Posterior vena cava (tissue), 2 donors: ENCODE data around the gene CLIC4. TPM values are rescaled to one million over a fixed set of nuclear protein-coding genes. Genes with fewer than 3 reads are reported as not detected.
"Not testable (repeated sequence)": the region's sequence is repeated elsewhere in the genome, so short reads cannot be mapped to it uniquely, and the experiment has no call there.

Experiments used
- DNase-seq: peaks from one replicate; pipeline ENCODE4 v3.0.0-alpha.2; 2020; ENCODE audit warnings: low spot score
- intact Hi-C, 2 donors: fragments of 100-400 bp; cut with DNase I; formaldehyde crosslinking; loops; one replicate each; pipeline versions ENCODE4 v1.14.1 to v1.14.2; 2022 to 2023
- long read RNA-seq, 2 donors: library from polyadenylated mRNA; unstranded; transcript quantifications; one replicate each; pipeline ENCODE4 v2.0.0, GENCODE V29; 2020 to 2021
- total RNA-seq, 2 donors: library from RNA; stranded (reverse); fragmentation: NEBNext Ultra II Directional; extraction: Animal tissue kit (Norgen Biotek cat#: 25700); gene quantifications; one replicate each; pipeline ENCODE4 v1.2.1, GENCODE V29; 2021
- donor health status: DM: yes; HTN: yes; CAD: no.
- donor health status: DM: yes; HTN: yes; CAD: no.

Gene CLIC4
- total RNA-seq: 100 to 1,000 TPM; 566 to 848 TPM
- long read RNA-seq, donor 1, full-length matches to known transcripts: 187 of 249 reads
- long read RNA-seq, donor 1, partial matches to known transcripts: 50 of 249 reads
- long read RNA-seq, donor 1, other reads (novel, unspliced or antisense): 12 of 249 reads
- long read RNA-seq, donor 2, full-length matches to known transcripts: 59 of 121 reads
- long read RNA-seq, donor 2, partial matches to known transcripts: 5 of 121 reads
- long read RNA-seq, donor 2, other reads (novel, unspliced or antisense): 57 of 121 reads

GRCh38 chr1:24744911-24745710, at the start of gene CLIC4:
Gene CLIC4 (plus strand): TSS chr1:24745447. CDS start chr1:24745554, 107 bp downstream.
- intact Hi-C loops: loop anchor here in 1 of 2 donors (5.0 kb wide), 1 partner anchor 58 kb away; no protein-coding TSS in a partner anchor
- DNase-seq: peak; percentile 100

DNA sequence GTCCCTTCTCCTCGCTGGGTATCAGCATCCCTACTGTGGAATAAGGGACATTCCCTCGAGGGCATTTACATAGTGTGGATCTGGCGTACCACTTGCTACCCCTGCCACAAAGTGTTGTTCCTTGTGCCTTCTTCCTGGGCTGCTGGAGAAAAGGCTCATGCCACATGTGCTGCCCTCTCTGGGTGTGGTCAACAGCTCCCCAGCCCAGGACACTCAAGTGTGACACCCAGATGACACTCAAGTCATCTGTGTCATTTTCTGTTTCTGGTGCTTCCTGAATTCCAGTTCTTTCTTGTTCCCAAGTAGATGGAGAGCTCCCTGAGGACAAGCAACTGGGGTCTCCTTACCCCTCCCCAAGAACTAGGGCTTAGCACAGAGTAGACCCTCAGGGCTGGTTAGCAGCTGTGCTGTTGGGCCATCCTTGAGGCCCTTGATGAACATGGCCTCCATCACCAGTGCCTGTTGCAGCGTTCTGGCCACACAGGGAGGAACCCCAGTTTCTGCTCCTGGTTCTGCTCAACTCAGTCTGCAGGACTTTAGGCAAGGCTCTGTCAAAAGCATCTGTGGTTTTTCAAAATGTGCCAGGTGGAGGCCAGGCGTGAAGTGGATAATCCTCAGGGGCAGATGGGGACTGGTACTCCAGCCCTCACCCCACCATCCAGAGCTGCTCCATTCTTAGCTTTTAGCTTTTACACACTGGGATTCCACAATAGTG, 49.0 kb upstream of the CLIC4 start:
- no peak for DNase-seq
- intact Hi-C loops: no loop called here

GRCh38 chr1:24696756-24697330, 48.4 kb upstream of the CLIC4 start:
- intact Hi-C loops: no loop called here
- DNase-seq: no peak

GRCh38 chr1:24697453-24698001, 47.7 kb upstream of the CLIC4 start:
- DNase-seq, intact Hi-C loops: not testable (repeated sequence)

DNA sequence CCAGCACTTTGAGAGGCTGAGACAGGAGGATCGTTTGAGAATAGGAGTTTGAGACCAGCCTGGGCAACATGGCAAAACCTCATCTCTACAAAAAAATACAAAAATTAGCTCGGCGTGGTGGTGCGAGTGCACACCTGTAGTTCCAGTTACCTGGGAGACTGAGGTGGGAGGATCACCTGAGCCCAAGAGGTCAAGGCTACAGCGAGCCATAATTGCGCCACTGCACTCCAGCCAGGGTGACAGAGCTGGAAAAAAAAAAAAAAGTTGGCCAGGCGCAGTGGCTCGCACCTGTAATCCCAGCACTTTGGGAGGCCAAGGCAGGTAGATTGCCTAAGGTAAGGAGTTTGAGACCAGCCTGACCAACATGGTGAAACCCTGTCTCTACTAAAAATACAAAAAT, 46.9 kb upstream of the CLIC4 start:
- intact Hi-C loops, DNase-seq: not testable (repeated sequence)

DNA sequence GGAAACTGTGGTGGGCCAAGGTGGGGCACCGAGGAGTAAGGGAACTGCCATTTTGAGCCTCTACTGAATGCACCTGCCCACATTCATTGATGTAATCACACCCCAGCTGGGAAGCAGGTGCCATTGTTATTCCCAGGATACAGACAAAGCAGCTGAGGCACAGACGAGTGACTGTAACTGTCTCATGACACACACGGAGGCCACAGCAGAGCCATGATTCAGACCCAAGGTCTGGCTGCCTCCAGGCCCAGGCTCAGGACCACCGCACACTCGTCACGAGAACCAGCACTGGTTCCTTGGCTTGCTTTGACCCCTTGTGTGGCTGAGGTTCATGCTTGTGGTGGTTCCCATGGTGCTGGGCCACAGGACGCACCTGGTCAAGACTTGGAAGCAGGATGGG, 45.6 kb upstream of the CLIC4 start:
- intact Hi-C loops: no loop called here
- no peak for DNase-seq

- intact Hi-C loops: no loop called here
- no peak for DNase-seq
These were observed 42.5 kb upstream of the CLIC4 start for GRCh38 chr1:24702511-24703293.

GRCh38 chr1:24704411-24705259, 40.6 kb upstream of the CLIC4 start:
- DNase-seq: no peak
- intact Hi-C loops: no loop called here

DNA sequence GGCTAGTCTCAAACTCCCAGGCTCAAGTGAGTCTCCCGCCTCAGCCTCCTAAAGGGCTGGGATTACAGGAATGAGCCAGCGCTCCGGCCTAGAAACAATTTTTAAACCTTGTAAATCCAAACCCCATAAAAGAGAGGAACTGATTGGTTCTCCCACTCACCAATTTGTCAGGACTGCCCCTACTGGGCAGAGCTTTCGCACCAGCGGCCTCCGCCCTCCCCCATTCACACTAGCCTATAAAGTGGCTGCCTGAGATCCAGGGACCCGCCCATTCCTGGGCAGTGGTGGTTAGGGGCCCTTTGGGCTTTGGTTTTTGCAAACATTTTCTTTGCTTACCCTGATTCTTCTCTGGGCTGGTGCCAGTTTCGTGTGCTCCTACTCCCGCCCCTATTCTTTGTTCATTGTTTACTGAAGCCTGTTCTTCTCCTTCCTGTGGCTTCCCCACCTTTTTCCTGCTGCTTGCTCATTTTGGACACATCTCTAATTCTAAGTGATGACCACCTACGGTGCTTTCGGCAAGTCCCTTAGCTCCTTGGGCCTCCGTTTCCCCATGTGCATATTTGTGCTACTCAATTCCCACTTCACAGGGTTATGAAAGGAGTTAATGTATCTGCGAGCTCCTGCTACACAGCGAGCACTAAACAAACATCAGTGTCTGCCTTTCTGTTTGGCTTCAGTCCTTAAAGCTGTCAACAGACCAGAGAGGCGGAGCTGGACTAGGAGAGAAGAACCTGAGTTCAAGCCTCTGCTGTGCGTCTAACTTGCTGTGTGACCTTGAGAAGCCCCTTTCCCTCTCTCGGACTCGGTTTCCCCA, 39.8 kb upstream of the CLIC4 start:
- peak; percentile 89 for DNase-seq
- intact Hi-C loops: no loop called here

DNA sequence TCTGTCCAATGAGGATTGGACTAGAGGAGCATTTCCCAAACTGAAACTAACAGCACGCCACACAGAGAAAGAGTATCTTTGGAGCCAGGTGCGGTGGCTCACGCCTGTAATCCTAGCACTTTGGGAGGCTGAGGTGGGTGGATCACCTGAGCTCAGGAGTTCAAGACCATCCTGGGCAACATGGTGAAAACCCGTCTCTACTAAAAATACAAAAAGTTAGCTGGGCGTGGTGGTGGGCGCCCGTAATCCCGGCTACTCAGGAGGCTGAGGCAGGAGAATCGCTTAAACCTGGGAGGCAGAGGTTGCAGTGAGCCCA, 39.2 kb upstream of the CLIC4 start:
- intact Hi-C loops, DNase-seq: not testable (repeated sequence)

- DNase-seq: no peak
- intact Hi-C loops: no loop called here
These were observed 37.6 kb upstream of the CLIC4 start for GRCh38 chr1:24707687-24708086.

DNA sequence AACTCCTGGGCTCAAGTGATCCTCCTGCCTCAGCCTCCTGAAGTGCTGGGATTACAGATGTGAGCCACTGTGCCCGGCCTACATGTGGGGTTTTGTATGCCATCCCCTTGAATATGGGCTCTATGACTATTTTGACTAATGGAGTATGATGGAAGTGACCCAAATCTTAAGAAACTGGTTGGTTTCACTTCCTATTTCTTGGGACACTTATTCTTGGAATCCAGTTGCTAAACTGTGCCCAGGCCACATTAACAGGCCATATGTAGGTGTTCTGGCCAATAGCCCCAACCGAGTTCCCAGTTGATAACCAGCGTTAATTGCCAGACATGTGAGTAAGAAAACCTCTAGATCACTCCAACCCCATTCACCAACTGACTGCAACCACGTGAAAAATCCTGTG, 36.3 kb upstream of the CLIC4 start:
- intact Hi-C loops: no loop called here
- DNase-seq: no peak

DNA sequence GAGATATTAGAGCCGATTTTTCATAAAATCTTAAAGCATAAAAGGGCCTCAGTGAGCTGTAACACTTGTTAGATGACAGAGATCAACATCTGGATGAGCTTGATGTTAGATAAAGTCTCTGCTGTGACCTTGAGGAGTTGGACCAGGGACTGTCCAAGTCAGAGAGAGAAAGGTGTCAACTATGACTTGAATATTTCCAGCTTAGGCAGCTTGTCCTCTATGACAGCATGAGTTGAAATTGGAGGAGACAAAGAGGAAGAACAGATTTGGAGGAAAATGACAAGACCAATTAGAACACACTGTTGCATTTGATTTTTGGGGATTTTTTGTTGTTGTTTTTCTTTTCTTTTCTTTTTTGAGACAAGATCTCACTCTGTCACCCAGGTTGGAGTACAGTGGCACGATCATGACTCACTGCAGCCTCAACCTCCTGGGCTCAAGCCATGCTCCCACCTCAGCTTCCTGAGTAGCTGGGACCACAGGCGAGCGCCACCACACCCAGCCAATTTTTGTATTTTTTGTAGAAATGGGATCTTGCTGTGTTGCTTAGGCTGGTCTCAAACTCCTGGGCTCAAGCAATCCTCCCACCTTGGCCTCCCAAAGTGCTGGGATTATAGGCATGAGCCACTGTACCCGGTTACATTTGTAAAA, 35.3 kb upstream of the CLIC4 start:
- DNase-seq: no peak
- intact Hi-C loops: loop anchor here in 1 of 2 donors (10.0 kb wide), 1 partner anchor 995 kb away; no protein-coding TSS in a partner anchor

DNA sequence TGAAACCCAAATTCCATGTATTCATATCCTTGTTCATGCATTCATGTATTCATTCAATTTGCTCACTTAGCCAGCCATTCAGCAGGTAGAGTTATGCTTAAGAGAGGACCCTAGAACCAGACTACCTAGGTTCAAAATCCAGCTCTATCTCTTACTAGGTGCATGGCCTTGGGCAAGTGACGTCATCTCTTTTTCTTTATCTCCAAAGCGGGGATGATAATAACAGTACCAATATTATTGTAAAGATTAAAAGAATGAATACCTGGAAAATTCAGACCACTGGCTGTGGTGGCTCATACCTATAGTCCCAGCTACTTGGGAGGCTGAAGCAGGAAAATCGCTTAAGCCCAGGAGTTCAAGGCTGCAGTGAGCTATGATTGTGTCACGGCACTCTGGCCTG, 33.9 kb upstream of the CLIC4 start:
- intact Hi-C loops: loop anchor here in 1 of 2 donors (10.0 kb wide), 1 partner anchor 993 kb away; no protein-coding TSS in a partner anchor
- no peak for DNase-seq

DNA sequence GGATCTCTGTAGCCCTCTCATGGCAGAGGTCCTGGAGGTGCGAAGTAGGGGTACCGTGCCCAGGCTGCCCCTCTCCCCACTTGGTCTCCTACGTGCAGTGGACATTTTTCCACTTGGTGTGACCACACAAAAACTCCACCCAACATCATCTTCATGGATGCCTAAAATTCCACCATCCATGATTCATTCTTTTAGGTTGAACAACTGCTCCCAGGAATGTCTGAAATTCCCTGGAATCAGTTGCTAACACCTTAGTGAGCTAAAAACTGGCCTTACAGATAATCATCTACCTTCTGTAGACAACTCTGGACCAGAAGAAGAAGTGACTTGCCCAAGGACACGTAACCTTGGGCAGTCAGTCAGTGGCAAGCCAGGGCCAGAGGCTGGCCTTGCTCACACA, 32.1 kb upstream of the CLIC4 start:
- DNase-seq: no peak
- intact Hi-C loops: loop anchor here in 1 of 2 donors (10.0 kb wide), 1 partner anchor 992 kb away; no protein-coding TSS in a partner anchor

GRCh38 chr1:24713736-24714135, 31.5 kb upstream of the CLIC4 start:
- DNase-seq: no peak
- intact Hi-C loops: loop anchor here in 1 of 2 donors (10.0 kb wide), 1 partner anchor 991 kb away; no protein-coding TSS in a partner anchor
